GM15510 (cell line): ENCODE measurements around the gene NRXN3.

Experiments
- POLR2A ChIP-seq: IDR thresholded peaks from 3 replicates; pipeline ENCODE4 v1.6.1; 2011; ENCODE audit warnings: borderline replicate concordance; ENCODE audit not compliant: insufficient read length; ENCODE audit errors: extremely low read depth

NRXN3 gene

GRCh38 chr14:79749065-79749464 lies 1578.9 kb downstream of the NRXN3 start:
- no peak for TF ChIP-seq POLR2A

- TF ChIP-seq POLR2A: no peak
Observed at GRCh38 chr14:79758985-79759384, 1588.8 kb downstream of the NRXN3 start.

- no peak for TF ChIP-seq POLR2A
Observed at GRCh38 chr14:79764323-79764722, 1594.2 kb downstream of the NRXN3 start.

GRCh38 chr14:79766511-79766910 lies 1596.3 kb downstream of the NRXN3 start:
- TF ChIP-seq POLR2A: no peak

GRCh38 chr14:79767251-79767650 lies 1597.1 kb downstream of the NRXN3 start:
- no peak for TF ChIP-seq POLR2A

- TF ChIP-seq POLR2A: no peak
Observed at GRCh38 chr14:79781882-79782281, 1611.7 kb downstream of the NRXN3 start.

- no peak for TF ChIP-seq POLR2A
Observed at GRCh38 chr14:79783041-79783440, 1612.9 kb downstream of the NRXN3 start.

GRCh38 chr14:79786522-79786921 lies 1616.3 kb downstream of the NRXN3 start:
- TF ChIP-seq POLR2A: no peak

GRCh38 chr14:79788346-79788745 lies 1618.2 kb downstream of the NRXN3 start:
- TF ChIP-seq POLR2A: no peak

GRCh38 chr14:79791055-79791732 lies 1621.0 kb downstream of the NRXN3 start:
- no peak for TF ChIP-seq POLR2A

- no peak for TF ChIP-seq POLR2A
Observed at GRCh38 chr14:79802093-79802492, 1631.9 kb downstream of the NRXN3 start.

- no peak for TF ChIP-seq POLR2A
Observed at GRCh38 chr14:79805636-79806035, 1635.5 kb downstream of the NRXN3 start.

- no peak for TF ChIP-seq POLR2A
Observed at GRCh38 chr14:79809849-79810612, 1639.9 kb downstream of the NRXN3 start.

GRCh38 chr14:79820866-79821535 lies 1650.8 kb downstream of the NRXN3 start:
- TF ChIP-seq POLR2A: no peak

GRCh38 chr14:79822034-79822433 lies 1651.9 kb downstream of the NRXN3 start:
- no peak for TF ChIP-seq POLR2A
